Esophagus squamous epithelium (tissue), 5 donors: ENCODE results near the gene MAP2K5. TPM values are rescaled to one million over a fixed set of nuclear protein-coding genes. Genes with fewer than 3 reads are reported as not detected.

Experiments
- DNase-seq: peaks from one replicate; lab custom pipeline; 2025; lab: John Stamatoyannopoulos, UW
- H3K27ac ChIP-seq, 4 donors: fragments of 200-600 bp; sonication (generic); one replicate each; pipeline ENCODE4 v1.5.1; 2016 to 2019; ENCODE audit warnings: mild to moderate bottlenecking in 1 of 4
- H3K27me3 ChIP-seq, 4 donors: fragments of 200-600 bp; sonication (generic); 1 replicate in 3 of 4; 2 replicates in 1 of 4; pipeline versions ENCODE4 v1.5.1 to v1.6.0; 2017 to 2021; ENCODE audit warnings: antibody characterized with exemption in 1 of 4
- H3K36me3 ChIP-seq, 3 donors: fragments of 200-600 bp; sonication (generic); one replicate each; pipeline ENCODE4 v1.5.1; 2016 to 2019
- H3K4me1 ChIP-seq, 3 donors: fragments of 200-600 bp; sonication (generic); one replicate each; pipeline ENCODE4 v1.5.1; 2017 to 2019
- H3K4me3 ChIP-seq, 4 donors: fragments of 200-600 bp; sonication (generic); 1 replicate in 3 of 4; 2 replicates in 1 of 4; pipeline ENCODE4 v1.5.1; 2016 to 2019; ENCODE audit warnings: mild to moderate bottlenecking in 2 of 4, moderate library complexity in 1 of 4
- H3K9me3 ChIP-seq, 3 donors: fragments of 200-600 bp; sonication (generic); one replicate each; pipeline ENCODE4 v1.5.1; 2016 to 2019
- CTCF ChIP-seq, 6 experiments: fragments of 450-650 bp in 4 of 6; fragments of 200-600 bp in 2 of 6; sonication (generic) in 2 of 6; IDR thresholded peaks; one replicate each; pipeline ENCODE4 v1.5.1; 2016 to 2019; ENCODE audit warnings: antibody characterized with exemption in 6 of 6, mild to moderate bottlenecking in 4 of 6, moderate library complexity in 4 of 6
- POLR2A ChIP-seq, 4 donors: fragments of 450-650 bp; IDR thresholded peaks; one replicate each; pipeline ENCODE4 v1.6.1; 2017; ENCODE audit warnings: antibody characterized with exemption in 4 of 4, mild to moderate bottlenecking in 4 of 4, moderate library complexity in 3 of 4
- WGBS, 2 donors: methylation state at CpG; one replicate each; pipeline ENCODE4 v1.1.5; 2018; 5-methylcytosine and 5-hydroxymethylcytosine counted together
- intact Hi-C: fragments of 100-400 bp; cut with DNase I; formaldehyde crosslinking; loops from one replicate; pipeline ENCODE4 v1.15.0; 2022
- total RNA-seq, 4 donors: library from RNA; depleted of rRNA; stranded (reverse); fragments of >200 nt; gene quantifications; one replicate each; pipeline ENCODE4 v1.1.0, GENCODE V29; 2016
- donor health status: DM: yes; HTN: yes; CAD: no.

The MAP2K5 gene
- total RNA-seq, 4 donors from 2014 or later = 5.8 to 8.0 (median 7.0) TPM

DNA sequence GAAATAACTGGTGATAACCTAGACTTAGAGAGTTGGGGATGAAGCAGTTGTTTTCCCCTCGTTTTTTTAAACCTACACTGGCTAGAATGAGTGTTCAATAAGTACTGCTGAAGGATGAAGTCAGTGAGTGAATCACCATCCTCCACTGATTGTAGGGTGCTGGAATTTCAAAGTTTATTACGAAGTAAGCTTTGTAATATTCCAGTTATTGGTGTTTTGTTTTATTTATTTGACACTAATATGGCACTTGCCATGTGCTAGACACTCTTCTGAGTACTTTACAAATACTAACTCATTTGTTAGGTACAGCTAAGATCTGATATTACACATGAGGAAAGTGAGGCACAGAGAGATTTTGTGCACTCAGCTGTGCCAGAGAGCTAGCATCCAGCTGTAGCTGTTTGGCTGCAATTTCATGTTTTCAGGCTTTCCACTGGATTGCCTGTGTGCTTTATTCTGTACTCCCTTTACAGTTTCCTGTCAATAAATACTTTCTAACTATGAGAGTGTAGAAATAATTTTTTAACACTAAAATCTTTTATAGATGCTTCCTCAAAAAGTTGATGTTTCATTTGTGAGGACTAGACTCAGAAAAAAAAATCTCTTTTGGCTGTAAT, 5.8 kb downstream of the MAP2K5 start:
- Histone ChIP-seq H3K36me3 (peaks cover 0 to 45% (median 0%) of the 10 kb centered on the region in 3 donors), H3K4me3 (no peak overlapping the region), H3K27me3 (no peaks in the 10 kb centered on the region), H3K9me3 (no peaks in the 10 kb centered on the region), H3K27ac (peak overlapping the region in 2 of 4 donors; percentile 11 to 17), H3K4me1 (peaks cover 6 to 53% (median 12%) of the 10 kb centered on the region in 3 donors)
- intact Hi-C loops = no loop called here
- no peak for DNase-seq
- WGBS, 2 donors = 46 to 57% methylated on average over 2 of the region's 2 CpGs
- TF ChIP-seq POLR2A (IDR thresholded peaks at IDR 0.05) (no peak), CTCF (IDR thresholded peaks at IDR 0.05) (no peak)

DNA sequence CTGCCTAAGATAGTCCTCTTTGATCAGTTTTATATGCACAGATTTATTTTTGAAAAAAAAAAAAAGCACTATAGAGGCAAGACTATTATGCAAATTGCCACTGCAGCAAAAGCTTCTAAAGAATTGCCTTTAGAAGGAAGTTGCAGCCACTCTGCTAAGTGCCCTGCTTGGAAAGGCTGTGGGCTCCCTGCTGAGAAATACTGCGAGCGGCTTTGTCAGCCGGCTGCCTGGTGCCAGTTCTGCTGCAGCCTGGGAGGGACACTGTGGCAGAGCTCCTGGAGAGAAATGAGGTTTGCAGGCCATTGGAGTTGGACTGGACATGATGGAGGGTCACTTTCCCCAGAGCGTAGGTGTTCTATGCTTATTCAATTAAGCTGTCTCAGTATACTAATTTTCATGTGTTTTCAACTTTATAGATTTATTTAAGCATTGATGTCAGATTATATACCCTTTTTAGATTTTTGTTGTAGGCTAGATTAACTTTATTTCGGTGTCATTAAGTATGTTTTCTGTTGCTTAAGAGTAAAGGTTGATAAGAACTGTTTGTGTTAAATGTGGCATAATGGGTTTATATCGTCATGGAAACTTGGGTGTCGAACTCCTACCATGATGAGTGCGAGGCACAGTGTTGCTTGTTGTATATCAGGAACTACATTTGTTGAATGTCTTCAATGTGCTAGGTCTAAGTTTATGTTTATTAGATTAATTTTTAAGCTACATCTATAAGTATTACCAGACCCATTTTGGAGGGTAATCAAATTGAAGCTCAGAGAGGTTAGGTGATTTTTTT, 6.6 kb downstream of the MAP2K5 start:
- DNase-seq = no peak
- H3K36me3 ChIP-seq = peaks cover 0 to 49% (median 0%) of the 10 kb centered on the region in 3 donors
- H3K4me1 ChIP-seq = peaks cover 0 to 46% (median 7%) of the 10 kb centered on the region in 3 donors
- intact Hi-C loops = no loop called here
- TF ChIP-seq POLR2A (IDR thresholded peaks at IDR 0.05) (no peak), CTCF (IDR thresholded peaks at IDR 0.05) (no peak)
- whole genome bisulfite sequencing, 2 donors = 83 to 86% methylated on average over 7 to 8 of the region's 8 CpGs
- H3K27me3 ChIP-seq = no peaks in the 10 kb centered on the region
- H3K9me3 ChIP-seq = no peaks in the 10 kb centered on the region
- no peak overlapping the region for H3K27ac ChIP-seq
- no peak overlapping the region for H3K4me3 ChIP-seq

DNA sequence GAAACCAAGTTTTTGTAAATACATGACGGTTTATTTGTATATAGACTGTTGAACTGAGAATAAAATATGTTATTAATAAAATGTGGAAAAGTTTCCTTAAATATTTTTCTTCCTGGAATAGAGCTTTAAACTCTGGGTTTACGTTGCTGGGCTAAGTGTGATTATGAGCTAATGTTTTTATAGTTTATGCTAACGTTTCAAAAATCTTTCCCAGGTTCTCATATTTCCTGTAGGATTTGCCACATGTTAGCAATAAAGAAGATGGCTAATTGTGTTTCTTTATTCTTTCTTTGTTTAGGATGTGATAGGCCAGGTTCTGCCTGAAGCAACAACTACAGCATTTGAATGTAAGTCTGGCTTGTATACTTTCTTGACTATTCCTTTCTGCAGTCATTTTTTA, 7.2 kb downstream of the MAP2K5 start:
- peaks cover 0 to 39% (median 4%) of the 10 kb centered on the region in 3 donors for H3K4me1 ChIP-seq
- intact Hi-C loops = no loop called here
- no peak overlapping the region for H3K4me3 ChIP-seq
- H3K27me3 ChIP-seq = no peaks in the 10 kb centered on the region
- peaks cover 0 to 54% (median 0%) of the 10 kb centered on the region in 3 donors for H3K36me3 ChIP-seq
- no peaks in the 10 kb centered on the region for H3K9me3 ChIP-seq
- no peak for DNase-seq
- TF ChIP-seq CTCF (IDR thresholded peaks at IDR 0.05) (no peak), POLR2A (IDR thresholded peaks at IDR 0.05) (no peak)
- WGBS, 2 donors = 52 to 62% methylated on average over 3 of the region's 3 CpGs
- H3K27ac ChIP-seq = no peak overlapping the region

DNA sequence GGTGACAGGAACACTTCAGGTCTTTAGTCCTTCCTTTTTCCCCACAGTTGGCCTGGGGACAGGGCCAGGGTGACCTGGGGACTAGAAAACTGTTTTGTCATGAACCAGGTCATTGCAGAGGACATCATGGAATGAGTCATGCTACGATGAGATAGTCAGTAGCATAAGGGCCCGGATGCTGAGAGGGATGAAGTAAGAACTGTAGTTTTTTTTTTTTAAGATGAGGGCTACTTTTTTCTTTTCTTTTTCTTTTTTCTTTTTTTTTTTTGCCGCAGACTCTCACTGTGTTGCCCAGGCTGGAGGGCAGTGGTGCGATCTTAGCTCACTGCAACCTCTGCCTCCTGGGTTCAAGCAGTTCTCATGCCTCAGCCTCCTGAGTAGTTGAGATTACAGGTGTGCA, 8.0 kb downstream of the MAP2K5 start:
- 69 to 87% methylated on average over 2 to 4 of the region's 4 CpGs for WGBS, 2 donors
- no peak for TF ChIP-seq CTCF (IDR thresholded peaks at IDR 0.05)
- TF ChIP-seq POLR2A (IDR thresholded peaks at IDR 0.05) = no peak
- peaks cover 0 to 31% (median 4%) of the 10 kb centered on the region in 3 donors for H3K4me1 ChIP-seq
- DNase-seq = no peak
- peaks cover 0 to 60% (median 0%) of the 10 kb centered on the region in 3 donors for H3K36me3 ChIP-seq
- H3K9me3 ChIP-seq = no peaks in the 10 kb centered on the region
- no peak overlapping the region for H3K27ac ChIP-seq
- intact Hi-C loops = no loop called here
- no peaks in the 10 kb centered on the region for H3K27me3 ChIP-seq
- no peak overlapping the region for H3K4me3 ChIP-seq

GRCh38 chr15:67551207-67551743, 8.8 kb downstream of the MAP2K5 start:
- intact Hi-C loops = no loop called here
- no peak for TF ChIP-seq POLR2A (IDR thresholded peaks at IDR 0.05)
- no peak for TF ChIP-seq CTCF (IDR thresholded peaks at IDR 0.05)
- 93% methylated on average over 1 of the region's 1 CpG for whole genome bisulfite sequencing, 2 donors
- Histone ChIP-seq H3K36me3 (peaks cover 0 to 56% (median 0%) of the 10 kb centered on the region in 3 donors), H3K9me3 (no peaks in the 10 kb centered on the region), H3K4me1 (peaks cover 0 to 24% (median 4%) of the 10 kb centered on the region in 3 donors), H3K27ac (no peak overlapping the region), H3K27me3 (no peaks in the 10 kb centered on the region), H3K4me3 (no peak overlapping the region)
- no peak for DNase-seq
